ENCODE measurements around the gene FBXW9. TPM values are rescaled to one million over a fixed set of nuclear protein-coding genes. Genes with fewer than 3 reads are reported as not detected.

FBXW9 gene
- total and polyA plus RNA-seq, 2 experiments from 2014 or later = 6.6 to 19.4 TPM

DNA sequence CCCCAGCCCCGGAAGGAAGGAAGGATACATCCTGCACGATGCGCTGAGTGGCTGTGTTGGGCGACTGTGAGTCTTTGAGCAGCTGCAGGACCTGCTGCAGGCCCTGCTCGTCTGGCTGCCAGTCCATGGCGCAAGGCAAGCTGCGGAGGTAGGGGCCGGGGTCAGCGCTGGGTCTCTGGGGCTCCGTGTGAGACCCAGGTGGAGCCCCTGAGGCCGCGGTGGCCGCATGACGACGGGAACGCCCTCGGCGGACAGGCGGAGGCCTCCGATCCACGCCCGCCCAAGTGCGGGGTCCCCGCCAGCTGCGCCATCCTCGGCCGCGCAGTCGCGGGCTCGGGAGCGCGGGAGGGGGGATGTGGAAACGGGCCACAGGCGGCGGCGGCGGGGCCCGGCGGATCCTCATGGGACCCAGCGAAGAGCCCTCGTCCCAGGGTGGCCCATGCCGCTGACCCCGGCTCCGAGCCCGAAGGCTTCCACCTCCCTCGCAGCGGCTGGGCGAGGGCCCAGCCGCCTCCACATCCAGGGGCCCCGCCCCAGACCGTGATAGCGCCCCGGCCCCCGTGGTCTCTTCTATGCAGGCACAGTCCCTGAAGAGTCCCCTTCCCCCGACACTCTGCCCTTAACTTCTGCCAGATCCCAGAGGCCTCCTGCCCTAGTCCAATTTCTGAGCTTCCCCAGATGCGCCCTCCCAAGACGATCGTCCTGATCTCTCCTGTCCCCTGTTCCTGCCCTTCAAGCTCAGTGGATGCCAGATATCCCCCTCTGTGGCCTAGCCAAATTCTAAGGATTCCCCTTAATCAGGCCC is 24.6 kb upstream of the FBXW9 start:
- Histone ChIP-seq H3K79me2 (replicated peaks; ENCODE audit: insufficient read depth) (peaks cover 79% of the 10 kb centered on the region), H3K27ac (ENCODE audit: low read depth) (peak overlapping the region; percentile 96; the same call in 1 of the 2 replicates), H3K4me1 (ENCODE audit: insufficient read depth) (peaks cover 9% of the 10 kb centered on the region; the same call in 1 of the 2 replicates), H4K20me1 (replicated peaks; ENCODE audit: insufficient read depth) (peaks cover 33% of the 10 kb centered on the region), H2AFZ (no peak overlapping the region), H3K36me3 (ENCODE audit: insufficient read depth) (peaks cover 18% of the 10 kb centered on the region), H3K9me2 (ENCODE audit: insufficient read depth) (no peaks in the 10 kb centered on the region), H3K27me3 (ENCODE audit: insufficient read depth) (no peaks in the 10 kb centered on the region), H3K4me3 (peak overlapping the region; percentile 80), H3K4me2 (peak overlapping the region; percentile 100), H3F3A (replicated peaks; ENCODE audit: low read depth) (peaks cover 34% of the 10 kb centered on the region)
- Mint-ChIP-seq H3K36me3 (ENCODE audit: low read depth) (peaks cover 48% of the 10 kb centered on the region), H3K27me3 (ENCODE audit: insufficient read depth, low read depth, poor library complexity) (peaks cover 27% of the 10 kb centered on the region), H3K4me1 (peaks cover 8% of the 10 kb centered on the region), H3K4me3 (peak overlapping the region; percentile 91), H3K27ac (peak overlapping the region; percentile 90), H3K9me3 (peaks cover 4% of the 10 kb centered on the region; the same call in 1 of the 3 replicates)
- TF ChIP-seq POLR2AphosphoS5 (IDR thresholded peaks at IDR 0.05; ENCODE audit: low read depth) = no peak
- TF ChIP-seq EZH2phosphoT487 (IDR thresholded peaks at IDR 0.05; ENCODE audit: unreplicated experiment) = no peak
- ATAC-seq (peak; percentile 3), DNase-seq (ENCODE audit: low spot score) (peak; percentile 43)

DNA sequence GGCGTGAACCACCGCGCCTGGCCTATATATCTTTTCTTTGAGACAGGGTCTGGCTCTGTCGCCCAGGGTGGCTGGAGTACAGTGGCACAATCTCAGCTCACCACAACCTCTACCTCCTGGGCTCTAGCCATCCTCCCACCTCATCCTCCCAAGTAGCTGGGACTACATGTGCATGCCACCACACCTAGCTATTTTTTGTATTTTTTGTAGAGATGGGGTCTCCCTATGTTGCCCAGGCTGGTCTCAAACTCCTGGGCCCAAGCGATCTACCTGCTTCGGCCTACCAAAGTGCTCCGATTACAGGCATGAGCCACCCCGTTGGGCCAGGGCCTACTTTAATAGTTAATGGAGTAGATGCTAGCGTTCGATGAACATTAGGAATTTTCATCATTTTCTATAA is 23.9 kb upstream of the FBXW9 start:
- Mint-ChIP-seq H3K4me3 (peak overlapping the region; percentile 91), H3K36me3 (ENCODE audit: low read depth) (peaks cover 55% of the 10 kb centered on the region), H3K27ac (no peak overlapping the region), H3K9me3 (peaks cover 4% of the 10 kb centered on the region; the same call in 1 of the 3 replicates), H3K4me1 (peaks cover 8% of the 10 kb centered on the region), H3K27me3 (ENCODE audit: insufficient read depth, low read depth, poor library complexity) (peaks cover 27% of the 10 kb centered on the region)
- peaks cover 83% of the 10 kb centered on the region for H3K79me2 ChIP-seq (replicated peaks; ENCODE audit: insufficient read depth)
- peaks cover 39% of the 10 kb centered on the region for H3F3A ChIP-seq (replicated peaks; ENCODE audit: low read depth)
- H3K9me2 ChIP-seq (ENCODE audit: insufficient read depth) = no peaks in the 10 kb centered on the region
- DNase-seq (ENCODE audit: low spot score) = no peak
- peaks cover 9% of the 10 kb centered on the region; the same call in 1 of the 2 replicates for H3K4me1 ChIP-seq (ENCODE audit: insufficient read depth)
- H3K27me3 ChIP-seq (ENCODE audit: insufficient read depth) = no peaks in the 10 kb centered on the region
- H4K20me1 ChIP-seq (replicated peaks; ENCODE audit: insufficient read depth) = peaks cover 36% of the 10 kb centered on the region
- no peak for ATAC-seq
- no peak for TF ChIP-seq CREB1 (CRISPR knock-in tag; IDR thresholded peaks at IDR 0.05; ENCODE audit: low read depth)
- H3K27ac ChIP-seq (ENCODE audit: low read depth) = peak overlapping the region; percentile 55; the same call in 1 of the 2 replicates
- no peak overlapping the region for H2AFZ ChIP-seq
- peak overlapping the region; percentile 80 for H3K4me3 ChIP-seq
- H3K4me2 ChIP-seq = peak overlapping the region; percentile 100
- peaks cover 23% of the 10 kb centered on the region for H3K36me3 ChIP-seq (ENCODE audit: insufficient read depth)

DNA sequence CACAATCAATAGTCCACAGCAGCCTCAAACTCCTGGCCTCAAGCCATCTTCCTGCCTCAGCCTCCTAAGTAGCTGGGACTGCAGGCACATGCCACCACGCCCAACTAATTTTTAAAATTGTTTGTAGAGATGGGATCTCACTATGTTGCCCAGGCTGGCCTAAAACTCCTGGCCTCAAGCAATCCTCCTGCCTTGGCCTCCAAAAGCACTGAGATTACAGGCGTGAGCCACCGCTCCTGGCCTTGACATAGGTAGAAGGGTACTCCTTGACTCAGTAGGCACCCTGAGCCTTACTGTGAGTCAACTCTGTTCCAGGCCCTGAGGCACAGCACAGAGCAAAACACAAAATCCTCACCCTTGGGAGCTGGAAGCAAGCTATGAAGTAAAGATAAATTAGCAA is 19.5 kb upstream of the FBXW9 start:
- Histone ChIP-seq H2AFZ (no peak overlapping the region), H3K9me2 (ENCODE audit: insufficient read depth) (no peaks in the 10 kb centered on the region), H3K27ac (ENCODE audit: low read depth) (no peak overlapping the region), H3K4me2 (no peak overlapping the region), H4K20me1 (replicated peaks; ENCODE audit: insufficient read depth) (peaks cover 49% of the 10 kb centered on the region), H3K4me3 (no peak overlapping the region), H3F3A (replicated peaks; ENCODE audit: low read depth) (peaks cover 53% of the 10 kb centered on the region), H3K36me3 (ENCODE audit: insufficient read depth) (peaks cover 41% of the 10 kb centered on the region), H3K4me1 (ENCODE audit: insufficient read depth) (peaks cover 9% of the 10 kb centered on the region; the same call in 1 of the 2 replicates), H3K79me2 (replicated peaks; ENCODE audit: insufficient read depth) (peaks cover 53% of the 10 kb centered on the region), H3K27me3 (ENCODE audit: insufficient read depth) (no peaks in the 10 kb centered on the region)
- DNase-seq (ENCODE audit: low spot score) = no peak
- H3K27ac Mint-ChIP-seq = no peak overlapping the region
- H3K36me3 Mint-ChIP-seq (ENCODE audit: low read depth) = peaks cover 81% of the 10 kb centered on the region
- no peak for TF ChIP-seq ZNF331 (CRISPR knock-in tag; IDR thresholded peaks at IDR 0.05; ENCODE audit: low read depth)
- no peak for TF ChIP-seq CREB1 (CRISPR knock-in tag; IDR thresholded peaks at IDR 0.05; ENCODE audit: low read depth)
- TF ChIP-seq, protein P1, sequence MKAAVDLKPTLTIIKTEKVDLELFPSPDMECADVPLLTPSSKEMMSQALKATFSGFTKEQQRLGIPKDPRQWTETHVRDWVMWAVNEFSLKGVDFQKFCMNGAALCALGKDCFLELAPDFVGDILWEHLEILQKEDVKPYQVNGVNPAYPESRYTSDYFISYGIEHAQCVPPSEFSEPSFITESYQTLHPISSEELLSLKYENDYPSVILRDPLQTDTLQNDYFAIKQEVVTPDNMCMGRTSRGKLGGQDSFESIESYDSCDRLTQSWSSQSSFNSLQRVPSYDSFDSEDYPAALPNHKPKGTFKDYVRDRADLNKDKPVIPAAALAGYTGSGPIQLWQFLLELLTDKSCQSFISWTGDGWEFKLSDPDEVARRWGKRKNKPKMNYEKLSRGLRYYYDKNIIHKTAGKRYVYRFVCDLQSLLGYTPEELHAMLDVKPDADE (IDR thresholded peaks at IDR 0.05) = no peak
- TF ChIP-seq, protein P2, sequence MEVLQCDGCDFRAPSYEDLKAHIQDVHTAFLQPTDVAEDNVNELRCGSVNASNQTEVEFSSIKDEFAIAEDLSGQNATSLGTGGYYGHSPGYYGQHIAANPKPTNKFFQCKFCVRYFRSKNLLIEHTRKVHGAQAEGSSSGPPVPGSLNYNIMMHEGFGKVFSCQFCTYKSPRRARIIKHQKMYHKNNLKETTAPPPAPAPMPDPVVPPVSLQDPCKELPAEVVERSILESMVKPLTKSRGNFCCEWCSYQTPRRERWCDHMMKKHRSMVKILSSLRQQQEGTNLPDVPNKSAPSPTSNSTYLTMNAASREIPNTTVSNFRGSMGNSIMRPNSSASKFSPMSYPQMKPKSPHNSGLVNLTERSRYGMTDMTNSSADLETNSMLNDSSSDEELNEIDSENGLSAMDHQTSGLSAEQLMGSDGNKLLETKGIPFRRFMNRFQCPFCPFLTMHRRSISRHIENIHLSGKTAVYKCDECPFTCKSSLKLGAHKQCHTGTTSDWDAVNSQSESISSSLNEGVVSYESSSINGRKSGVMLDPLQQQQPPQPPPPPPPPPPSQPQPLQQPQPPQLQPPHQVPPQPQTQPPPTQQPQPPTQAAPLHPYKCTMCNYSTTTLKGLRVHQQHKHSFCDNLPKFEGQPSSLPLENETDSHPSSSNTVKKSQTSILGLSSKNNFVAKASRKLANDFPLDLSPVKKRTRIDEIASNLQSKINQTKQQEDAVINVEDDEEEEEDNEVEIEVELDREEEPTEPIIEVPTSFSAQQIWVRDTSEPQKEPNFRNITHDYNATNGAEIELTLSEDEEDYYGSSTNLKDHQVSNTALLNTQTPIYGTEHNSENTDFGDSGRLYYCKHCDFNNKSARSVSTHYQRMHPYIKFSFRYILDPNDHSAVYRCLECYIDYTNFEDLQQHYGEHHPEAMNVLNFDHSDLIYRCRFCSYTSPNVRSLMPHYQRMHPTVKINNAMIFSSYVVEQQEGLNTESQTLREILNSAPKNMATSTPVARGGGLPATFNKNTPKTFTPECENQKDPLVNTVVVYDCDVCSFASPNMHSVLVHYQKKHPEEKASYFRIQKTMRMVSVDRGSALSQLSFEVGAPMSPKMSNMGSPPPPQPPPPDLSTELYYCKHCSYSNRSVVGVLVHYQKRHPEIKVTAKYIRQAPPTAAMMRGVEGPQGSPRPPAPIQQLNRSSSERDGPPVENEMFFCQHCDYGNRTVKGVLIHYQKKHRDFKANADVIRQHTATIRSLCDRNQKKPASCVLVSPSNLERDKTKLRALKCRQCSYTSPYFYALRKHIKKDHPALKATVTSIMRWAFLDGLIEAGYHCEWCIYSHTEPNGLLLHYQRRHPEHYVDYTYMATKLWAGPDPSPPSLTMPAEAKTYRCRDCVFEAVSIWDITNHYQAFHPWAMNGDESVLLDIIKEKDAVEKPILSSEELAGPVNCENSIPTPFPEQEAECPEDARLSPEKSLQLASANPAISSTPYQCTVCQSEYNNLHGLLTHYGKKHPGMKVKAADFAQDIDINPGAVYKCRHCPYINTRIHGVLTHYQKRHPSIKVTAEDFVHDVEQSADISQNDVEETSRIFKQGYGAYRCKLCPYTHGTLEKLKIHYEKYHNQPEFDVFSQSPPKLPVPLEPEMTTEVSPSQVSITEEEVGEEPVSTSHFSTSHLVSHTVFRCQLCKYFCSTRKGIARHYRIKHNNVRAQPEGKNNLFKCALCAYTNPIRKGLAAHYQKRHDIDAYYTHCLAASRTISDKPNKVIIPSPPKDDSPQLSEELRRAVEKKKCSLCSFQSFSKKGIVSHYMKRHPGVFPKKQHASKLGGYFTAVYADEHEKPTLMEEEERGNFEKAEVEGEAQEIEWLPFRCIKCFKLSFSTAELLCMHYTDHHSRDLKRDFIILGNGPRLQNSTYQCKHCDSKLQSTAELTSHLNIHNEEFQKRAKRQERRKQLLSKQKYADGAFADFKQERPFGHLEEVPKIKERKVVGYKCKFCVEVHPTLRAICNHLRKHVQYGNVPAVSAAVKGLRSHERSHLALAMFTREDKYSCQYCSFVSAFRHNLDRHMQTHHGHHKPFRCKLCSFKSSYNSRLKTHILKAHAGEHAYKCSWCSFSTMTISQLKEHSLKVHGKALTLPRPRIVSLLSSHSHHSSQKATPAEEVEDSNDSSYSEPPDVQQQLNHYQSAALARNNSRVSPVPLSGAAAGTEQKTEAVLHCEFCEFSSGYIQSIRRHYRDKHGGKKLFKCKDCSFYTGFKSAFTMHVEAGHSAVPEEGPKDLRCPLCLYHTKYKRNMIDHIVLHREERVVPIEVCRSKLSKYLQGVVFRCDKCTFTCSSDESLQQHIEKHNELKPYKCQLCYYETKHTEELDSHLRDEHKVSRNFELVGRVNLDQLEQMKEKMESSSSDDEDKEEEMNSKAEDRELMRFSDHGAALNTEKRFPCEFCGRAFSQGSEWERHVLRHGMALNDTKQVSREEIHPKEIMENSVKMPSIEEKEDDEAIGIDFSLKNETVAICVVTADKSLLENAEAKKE (CRISPR knock-in tag; IDR thresholded peaks at IDR 0.05) = no peak
- no peak for TF ChIP-seq JUNB (IDR thresholded peaks at IDR 0.05; ENCODE audit: unreplicated experiment)
- TF ChIP-seq EZH2phosphoT487 (IDR thresholded peaks at IDR 0.05; ENCODE audit: unreplicated experiment) = no peak
- H3K27me3 Mint-ChIP-seq (ENCODE audit: insufficient read depth, low read depth, poor library complexity) = peaks cover 5% of the 10 kb centered on the region
- peaks cover 4% of the 10 kb centered on the region; the same call in 1 of the 3 replicates for H3K9me3 Mint-ChIP-seq
- no peak overlapping the region for H3K4me3 Mint-ChIP-seq
- H3K4me1 Mint-ChIP-seq = peaks cover 5% of the 10 kb centered on the region; the same call in 2 of the 3 replicates
- no peak for ATAC-seq
